HepG2 (cell line): ENCODE data around the gene FAM117B. TPM values are rescaled to one million over a fixed set of nuclear protein-coding genes. Genes with fewer than 3 reads are reported as not detected.
A peak's percentile ranks its signal among the peaks of the same experiment; 100 is the strongest.

ENCODE experiments used
- AHR ChIP-seq: IDR thresholded peaks from 2 replicates; pipeline ENCODE4 v1.6.1; 2018; ENCODE audit warnings: missing genetic modification reagents, missing compliant biosample characterization
- CBX5 ChIP-seq: sonication (generic); formaldehyde crosslinking; IDR thresholded peaks from 2 replicates; pipeline ENCODE4 v1.4.0; 2020; ENCODE audit warnings: missing genetic modification reagents, borderline replicate concordance
- FOSL1 ChIP-seq: sonication (generic); formaldehyde crosslinking; IDR thresholded peaks from 2 replicates; pipeline ENCODE4 v1.9.0; 2021; ENCODE audit warnings: missing genetic modification reagents, borderline replicate concordance
- FOXJ3 ChIP-seq: sonication (generic); formaldehyde crosslinking; IDR thresholded peaks from 2 replicates; pipeline ENCODE4 v1.4.0; 2020; ENCODE audit warnings: missing genetic modification reagents, mild to moderate bottlenecking, borderline replicate concordance
- GLMP ChIP-seq: sonication (generic); formaldehyde crosslinking; IDR thresholded peaks from 2 replicates; pipeline ENCODE4 v1.9.0; 2021; ENCODE audit warnings: missing genetic modification reagents, mild to moderate bottlenecking, borderline replicate concordance
- ISX ChIP-seq: sonication (generic); formaldehyde crosslinking; conservative IDR thresholded peaks from 2 replicates; pipeline ENCODE4 v1.5.0; 2020; ENCODE audit warnings: missing genetic modification reagents
- KLF16 ChIP-seq, 2 experiments: sonication (generic) in 1 of 2; formaldehyde crosslinking in 1 of 2; IDR thresholded peaks; 2 replicates each; pipeline versions ENCODE4 v1.6.1 to v1.8.0; 2016 to 2023; ENCODE audit warnings: missing genetic modification reagents in 2 of 2, missing compliant biosample characterization in 1 of 2
- MTA1 ChIP-seq: sonication (generic); formaldehyde crosslinking; IDR thresholded peaks from 2 replicates; pipeline ENCODE4 v1.4.0; 2020; ENCODE audit warnings: missing genetic modification reagents, mild to moderate bottlenecking, borderline replicate concordance
- NFE2L2 ChIP-seq: fragments of 150-350 bp; IDR thresholded peaks from 2 replicates; pipeline ENCODE4 v1.6.1; 2014; ENCODE audit warnings: low read length
- RARA ChIP-seq: IDR thresholded peaks from 2 replicates; pipeline ENCODE4 v1.6.1; 2016; ENCODE audit warnings: missing genetic modification reagents, missing compliant biosample characterization
- TCF12 ChIP-seq, 2 experiments: fragments of 450-650 bp in 1 of 2; sonication (generic) in 1 of 2; formaldehyde crosslinking in 1 of 2; IDR thresholded peaks; 2 replicates each; pipeline versions ENCODE4 v1.6.1 to v1.8.0; 2017 to 2022; ENCODE audit warnings: antibody characterized with exemption in 1 of 2, mild to moderate bottlenecking in 1 of 2, missing genetic modification reagents in 1 of 2, moderate library complexity in 1 of 2
- ZFP82 ChIP-seq: sonication (generic); formaldehyde crosslinking; IDR thresholded peaks from 2 replicates; pipeline ENCODE4 v1.5.1; 2020; ENCODE audit warnings: mild to moderate bottlenecking, missing genetic modification reagents, borderline replicate concordance
- ZKSCAN1 ChIP-seq: fragments of 150-350 bp; IDR thresholded peaks from 2 replicates; pipeline ENCODE4 v1.6.1; 2014; ENCODE audit warnings: low read length
- ZNF207 ChIP-seq: fragments of 450-650 bp; IDR thresholded peaks from 2 replicates; pipeline ENCODE4 v1.6.1; 2016; ENCODE audit warnings: antibody characterized with exemption, borderline replicate concordance
- ZNF230 ChIP-seq: sonication (generic); formaldehyde crosslinking; IDR thresholded peaks from 2 replicates; pipeline ENCODE4 v1.4.0; 2020; ENCODE audit warnings: mild to moderate bottlenecking, missing genetic modification reagents
- ZNF33B ChIP-seq: sonication (generic); formaldehyde crosslinking; IDR thresholded peaks from 2 replicates; pipeline ENCODE4 v1.5.1; 2020; ENCODE audit warnings: mild to moderate bottlenecking, missing genetic modification reagents
- ZNF496 ChIP-seq: sonication (generic); formaldehyde crosslinking; IDR thresholded peaks from 2 replicates; pipeline ENCODE4 v1.8.1; 2023; ENCODE audit warnings: mild to moderate bottlenecking, moderate library complexity, missing genetic modification reagents; ENCODE audit not compliant: insufficient replicate concordance
- ZNF674 ChIP-seq: sonication (generic); formaldehyde crosslinking; IDR thresholded peaks from 2 replicates; pipeline ENCODE4 v1.5.0; 2020; ENCODE audit warnings: low read depth, mild to moderate bottlenecking, missing genetic modification reagents
- ZNF782 ChIP-seq: sonication (generic); formaldehyde crosslinking; IDR thresholded peaks from 2 replicates; pipeline ENCODE4 v1.4.0; 2020; ENCODE audit warnings: missing genetic modification reagents, mild to moderate bottlenecking, borderline replicate concordance
- polyA plus RNA-seq, 8 experiments: library from polyadenylated mRNA; depleted of rRNA in 3 of 8; stranded (reverse) in 7 of 8; unstranded in 1 of 8; fragments of >200 nt; fragmentation: Illumina TruSeq in 4 of 8; extraction: Trizol in 4 of 8; gene quantifications; 2 replicates each; pipeline versions ENCODE4 v1.2.1 to v1.2.3, GENCODE V29; 2011 to 2016; ENCODE audit warnings: low read depth in 4 of 8, missing spikeins in 1 of 8, mixed read lengths in 1 of 8; ENCODE audit not compliant: insufficient read depth in 1 of 8
- total RNA-seq, 5 experiments: library from RNA; depleted of rRNA; stranded (reverse); fragments of >200 nt; fragmentation: Illumina TruSeq; extraction: Trizol; gene quantifications; 2 replicates each; pipeline ENCODE4 v1.2.3, GENCODE V29; 2016; ENCODE audit warnings: low read depth in 1 of 5
- TF ChIP-seq, protein P1 (sequence below): sonication (generic); formaldehyde crosslinking; IDR thresholded peaks from 2 replicates; pipeline ENCODE4 v1.5.0; 2020; ENCODE audit warnings: mild to moderate bottlenecking, missing genetic modification reagents
- TF ChIP-seq, protein P2 (sequence below): sonication (generic); formaldehyde crosslinking; IDR thresholded peaks from 2 replicates; pipeline ENCODE4 v1.5.0; 2020; ENCODE audit warnings: mild to moderate bottlenecking, missing genetic modification reagents, borderline replicate concordance
- TF ChIP-seq, protein P3 (sequence below): IDR thresholded peaks from 2 replicates; pipeline ENCODE4 v1.6.1; 2016

Gene FAM117B
- total and polyA plus RNA-seq, 2 of the 13 experiments (the other 11 are each of a cell fraction or from before 2014, with no cell fraction given): 5.8 to 11.0 TPM

- TF ChIP-seq, protein P1, sequence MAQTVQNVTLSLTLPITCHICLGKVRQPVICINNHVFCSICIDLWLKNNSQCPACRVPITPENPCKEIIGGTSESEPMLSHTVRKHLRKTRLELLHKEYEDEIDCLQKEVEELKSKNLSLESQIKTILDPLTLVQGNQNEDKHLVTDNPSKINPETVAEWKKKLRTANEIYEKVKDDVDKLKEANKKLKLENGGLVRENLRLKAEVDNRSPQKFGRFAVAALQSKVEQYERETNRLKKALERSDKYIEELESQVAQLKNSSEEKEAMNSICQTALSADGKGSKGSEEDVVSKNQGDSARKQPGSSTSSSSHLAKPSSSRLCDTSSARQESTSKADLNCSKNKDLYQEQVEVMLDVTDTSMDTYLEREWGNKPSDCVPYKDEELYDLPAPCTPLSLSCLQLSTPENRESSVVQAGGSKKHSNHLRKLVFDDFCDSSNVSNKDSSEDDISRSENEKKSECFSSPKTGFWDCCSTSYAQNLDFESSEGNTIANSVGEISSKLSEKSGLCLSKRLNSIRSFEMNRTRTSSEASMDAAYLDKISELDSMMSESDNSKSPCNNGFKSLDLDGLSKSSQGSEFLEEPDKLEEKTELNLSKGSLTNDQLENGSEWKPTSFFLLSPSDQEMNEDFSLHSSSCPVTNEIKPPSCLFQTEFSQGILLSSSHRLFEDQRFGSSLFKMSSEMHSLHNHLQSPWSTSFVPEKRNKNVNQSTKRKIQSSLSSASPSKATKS: no peak
- TF ChIP-seq FOSL1 (CRISPR knock-in tag): no peak
- TF ChIP-seq ZNF33B (CRISPR knock-in tag): no peak
- TF ChIP-seq KLF16 (CRISPR knock-in tag; IDR thresholded peaks at IDR 0.05): peak in 1 of 2 experiments; percentile 90; a peak in 2 of 4 replicates
- peak; percentile 18; the same call in 1 of the 2 replicates for TF ChIP-seq ZFP82
- TF ChIP-seq ZNF782: 0 out of 2 replicates have a peak, but pooled peaks have one; percentile 10
- peak; percentile 24; the same call in 1 of the 2 replicates for TF ChIP-seq FOXJ3 (CRISPR knock-in tag)
- no peak for TF ChIP-seq GLMP (CRISPR knock-in tag)
- TF ChIP-seq ISX (CRISPR knock-in tag): no peak
- TF ChIP-seq CBX5 (CRISPR knock-in tag): peak; percentile 84; the same call in 1 of the 2 replicates
- no peak for TF ChIP-seq ZKSCAN1
- TF ChIP-seq MTA1 (CRISPR knock-in tag): peak; percentile 93; the same call in 1 of the 2 replicates
- TF ChIP-seq, protein P2, sequence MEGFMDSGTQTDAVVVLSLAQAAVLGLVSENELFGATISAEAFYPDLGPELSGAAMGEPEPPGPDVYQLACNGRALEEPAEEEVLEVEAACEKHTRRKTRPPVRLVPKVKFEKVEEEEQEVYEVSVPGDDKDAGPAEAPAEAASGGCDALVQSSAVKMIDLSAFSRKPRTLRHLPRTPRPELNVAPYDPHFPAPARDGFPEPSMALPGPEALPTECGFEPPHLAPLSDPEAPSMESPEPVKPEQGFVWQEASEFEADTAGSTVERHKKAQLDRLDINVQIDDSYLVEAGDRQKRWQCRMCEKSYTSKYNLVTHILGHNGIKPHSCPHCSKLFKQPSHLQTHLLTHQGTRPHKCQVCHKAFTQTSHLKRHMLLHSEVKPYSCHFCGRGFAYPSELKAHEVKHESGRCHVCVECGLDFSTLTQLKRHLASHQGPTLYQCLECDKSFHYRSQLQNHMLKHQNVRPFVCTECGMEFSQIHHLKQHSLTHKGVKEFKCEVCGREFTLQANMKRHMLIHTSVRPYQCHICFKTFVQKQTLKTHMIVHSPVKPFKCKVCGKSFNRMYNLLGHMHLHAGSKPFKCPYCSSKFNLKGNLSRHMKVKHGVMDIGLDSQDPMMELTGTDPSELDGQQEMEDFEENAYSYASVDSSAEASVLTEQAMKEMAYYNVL (CRISPR knock-in tag): peak; percentile 31
- no peak for TF ChIP-seq ZNF207
- TF ChIP-seq ZNF674 (CRISPR knock-in tag): no peak
- no peak for TF ChIP-seq AHR (CRISPR knock-in tag)
- TF ChIP-seq TCF12 (IDR thresholded peaks at IDR 0.05): no peak
- TF ChIP-seq TCF12 (CRISPR knock-in tag; IDR thresholded peaks at IDR 0.05): peak; percentile 70; the same call in 1 of the 2 replicates
- no peak; the same call in 1 of the 2 replicates for TF ChIP-seq ZNF230 (CRISPR knock-in tag)
- TF ChIP-seq NFE2L2: no peak
- no peak; the same call in 1 of the 2 replicates for TF ChIP-seq RARA (CRISPR knock-in tag)
- TF ChIP-seq ZNF496 (CRISPR knock-in tag): no peak
- TF ChIP-seq, protein P3, sequence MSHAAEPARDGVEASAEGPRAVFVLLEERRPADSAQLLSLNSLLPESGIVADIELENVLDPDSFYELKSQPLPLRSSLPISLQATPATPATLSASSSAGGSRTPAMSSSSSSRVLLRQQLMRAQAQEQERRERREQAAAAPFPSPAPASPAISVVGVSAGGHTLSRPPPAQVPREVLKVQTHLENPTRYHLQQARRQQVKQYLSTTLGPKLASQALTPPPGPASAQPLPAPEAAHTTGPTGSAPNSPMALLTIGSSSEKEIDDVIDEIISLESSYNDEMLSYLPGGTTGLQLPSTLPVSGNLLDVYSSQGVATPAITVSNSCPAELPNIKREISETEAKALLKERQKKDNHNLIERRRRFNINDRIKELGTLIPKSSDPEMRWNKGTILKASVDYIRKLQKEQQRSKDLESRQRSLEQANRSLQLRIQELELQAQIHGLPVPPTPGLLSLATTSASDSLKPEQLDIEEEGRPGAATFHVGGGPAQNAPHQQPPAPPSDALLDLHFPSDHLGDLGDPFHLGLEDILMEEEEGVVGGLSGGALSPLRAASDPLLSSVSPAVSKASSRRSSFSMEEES (CRISPR knock-in tag): no peak
Observed at GRCh38 chr2:202634556-202635427, at the start of gene FAM117B (continued).
